SJCRH30 (cell line): ENCODE results near the gene ZNF445. TPM values are rescaled to one million over a fixed set of nuclear protein-coding genes. Genes with fewer than 3 reads are reported as not detected.
"Not testable (repeated sequence)": the region's sequence is repeated elsewhere in the genome, so short reads cannot be mapped to it uniquely, and the experiment has no call there.

ENCODE experiments used
- DNase-seq, 2 experiments: peaks; one replicate each; pipeline ENCODE4 v3.0.0-alpha.2; 2015 to 2020
- H3K27ac ChIP-seq: fragments of 250-450 bp; sonication (Bioruptor Pico); 2 replicates; pipeline ENCODE4 v1.5.1; 2020; ENCODE audit warnings: mild to moderate bottlenecking, moderate library complexity
- H3K27me3 ChIP-seq: fragments of 250-450 bp; sonication (Bioruptor Pico); 2 replicates; pipeline ENCODE4 v1.5.1; 2020; ENCODE audit warnings: mild to moderate bottlenecking, moderate library complexity
- H3K36me3 ChIP-seq: fragments of 250-450 bp; sonication (Bioruptor Pico); 2 replicates; pipeline ENCODE4 v1.5.1; 2020; ENCODE audit warnings: mild to moderate bottlenecking, moderate library complexity
- H3K4me1 ChIP-seq: fragments of 250-450 bp; sonication (Bioruptor Pico); 2 replicates; pipeline ENCODE4 v1.5.1; 2020; ENCODE audit warnings: mild to moderate bottlenecking, moderate library complexity
- H3K4me3 ChIP-seq: fragments of 250-450 bp; sonication (Bioruptor Pico); 2 replicates; pipeline ENCODE4 v1.5.1; 2020; ENCODE audit warnings: mild to moderate bottlenecking, moderate library complexity
- H3K9me3 ChIP-seq: fragments of 250-450 bp; sonication (Bioruptor Pico); replicated peaks from 2 replicates; pipeline ENCODE4 v1.5.1; 2020; ENCODE audit warnings: mild to moderate bottlenecking, moderate library complexity
- total RNA-seq: library from RNA; depleted of rRNA; stranded (reverse); fragments of >200 nt; shearing (Covaris generic); gene quantifications from 2 replicates; pipeline ENCODE4 v1.2.3, GENCODE V29; 2014

The ZNF445 gene
- total RNA-seq, 1 experiment from 2014 or later = 13.4 TPM

GRCh38 chr3:44464920-44465319, 12.6 kb downstream of the ZNF445 start:
- H3K4me3 ChIP-seq, H3K4me1 ChIP-seq, H3K27ac ChIP-seq, H3K27me3 ChIP-seq, H3K9me3 ChIP-seq, DNase-seq: not testable (repeated sequence)
- H3K36me3 ChIP-seq = peaks cover 46% of the 10 kb centered on the region

DNA sequence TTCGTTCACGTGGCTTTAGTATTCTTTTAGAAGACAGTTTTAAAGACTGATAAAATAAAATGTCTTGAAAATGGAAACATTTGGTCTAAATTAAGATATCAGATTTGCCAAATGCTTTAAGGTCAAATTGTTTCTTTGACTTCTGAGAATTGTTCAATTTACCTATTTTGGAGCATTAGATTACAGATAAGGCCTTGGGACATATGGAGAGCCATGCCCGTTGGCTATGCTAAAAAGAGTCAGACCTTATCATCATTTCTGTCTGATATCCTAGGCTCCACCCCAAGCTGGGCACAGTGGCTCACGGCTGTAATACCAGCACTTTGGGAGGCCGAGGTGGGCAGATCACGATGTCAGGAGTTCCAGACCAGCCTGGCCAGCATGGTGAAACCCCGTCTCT, 13.0 kb downstream of the ZNF445 start:
- Histone ChIP-seq H3K27me3 (no peaks in the 10 kb centered on the region), H3K36me3 (peaks cover 43% of the 10 kb centered on the region), H3K4me3 (no peak overlapping the region), H3K9me3 (no peaks in the 10 kb centered on the region), H3K4me1 (no peaks in the 10 kb centered on the region), H3K27ac (no peak overlapping the region)
- no peak for DNase-seq

- not testable (repeated sequence) for DNase-seq, H3K27ac ChIP-seq, H3K4me1 ChIP-seq, H3K27me3 ChIP-seq, H3K4me3 ChIP-seq, H3K9me3 ChIP-seq
- H3K36me3 ChIP-seq = peaks cover 75% of the 10 kb centered on the region
Observed at GRCh38 chr3:44460050-44460449, 17.4 kb downstream of the ZNF445 start.

DNA sequence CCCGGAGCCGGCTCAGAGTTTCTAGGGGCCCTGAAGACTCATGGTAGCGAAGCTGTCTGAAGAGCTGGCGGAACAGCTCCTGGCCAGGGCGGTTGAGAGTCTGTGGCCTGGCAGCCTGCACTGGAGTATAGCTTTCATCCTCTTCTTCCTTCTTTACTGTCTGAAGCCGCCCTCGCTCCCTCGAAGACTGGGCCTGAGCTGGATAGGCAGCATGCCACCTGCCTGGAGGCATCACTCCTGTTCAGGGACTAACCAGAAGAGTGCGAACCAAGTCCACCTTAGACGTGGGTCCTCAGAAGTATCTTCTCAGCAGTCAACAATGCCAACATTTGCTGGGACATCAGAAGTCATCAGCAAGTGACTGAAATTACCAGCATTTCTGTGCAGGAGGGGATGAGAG, 22.2 kb downstream of the ZNF445 start:
- no peak overlapping the region for H3K27ac ChIP-seq
- no peak for DNase-seq
- no peaks in the 10 kb centered on the region for H3K9me3 ChIP-seq
- H3K4me3 ChIP-seq = no peak overlapping the region
- H3K27me3 ChIP-seq = no peaks in the 10 kb centered on the region
- no peaks in the 10 kb centered on the region for H3K4me1 ChIP-seq
- H3K36me3 ChIP-seq = peaks cover 67% of the 10 kb centered on the region

GRCh38 chr3:44454258-44454657, 23.2 kb downstream of the ZNF445 start:
- H3K27ac ChIP-seq = no peak overlapping the region
- H3K9me3 ChIP-seq = no peaks in the 10 kb centered on the region
- no peak overlapping the region for H3K4me3 ChIP-seq
- no peaks in the 10 kb centered on the region for H3K27me3 ChIP-seq
- H3K4me1 ChIP-seq = no peaks in the 10 kb centered on the region
- peaks cover 77% of the 10 kb centered on the region for H3K36me3 ChIP-seq
- DNase-seq = no peak

- no peak for DNase-seq
- Histone ChIP-seq H3K27ac (no peak overlapping the region), H3K4me3 (no peak overlapping the region), H3K4me1 (no peaks in the 10 kb centered on the region), H3K9me3 (no peaks in the 10 kb centered on the region), H3K36me3 (peaks cover 81% of the 10 kb centered on the region), H3K27me3 (no peaks in the 10 kb centered on the region)
Observed at GRCh38 chr3:44451441-44451840, 26.0 kb downstream of the ZNF445 start.

DNA sequence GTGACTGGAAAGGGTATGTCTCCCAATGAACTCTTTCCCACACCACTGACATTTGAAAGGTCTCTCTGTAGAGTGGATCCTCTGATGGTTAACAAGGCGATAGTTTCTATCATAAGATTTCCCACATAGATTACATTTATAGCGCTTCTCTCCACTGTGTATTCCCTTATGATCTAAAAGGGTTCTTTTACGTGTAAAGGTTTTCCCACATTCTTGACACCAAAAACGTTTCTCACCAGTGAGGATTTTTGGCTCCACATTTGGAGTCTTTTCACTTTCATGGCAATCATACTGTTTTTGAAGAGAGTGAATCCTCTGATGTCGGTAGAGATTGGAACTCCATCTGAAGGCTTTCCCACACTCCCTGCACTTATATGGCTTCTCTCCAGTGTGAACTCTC, 30.5 kb downstream of the ZNF445 start:
- no peaks in the 10 kb centered on the region for H3K4me1 ChIP-seq
- H3K9me3 ChIP-seq = no peaks in the 10 kb centered on the region
- no peak overlapping the region for H3K4me3 ChIP-seq
- DNase-seq = no peak
- peaks cover 70% of the 10 kb centered on the region for H3K36me3 ChIP-seq
- H3K27me3 ChIP-seq = no peaks in the 10 kb centered on the region
- no peak overlapping the region for H3K27ac ChIP-seq

DNA sequence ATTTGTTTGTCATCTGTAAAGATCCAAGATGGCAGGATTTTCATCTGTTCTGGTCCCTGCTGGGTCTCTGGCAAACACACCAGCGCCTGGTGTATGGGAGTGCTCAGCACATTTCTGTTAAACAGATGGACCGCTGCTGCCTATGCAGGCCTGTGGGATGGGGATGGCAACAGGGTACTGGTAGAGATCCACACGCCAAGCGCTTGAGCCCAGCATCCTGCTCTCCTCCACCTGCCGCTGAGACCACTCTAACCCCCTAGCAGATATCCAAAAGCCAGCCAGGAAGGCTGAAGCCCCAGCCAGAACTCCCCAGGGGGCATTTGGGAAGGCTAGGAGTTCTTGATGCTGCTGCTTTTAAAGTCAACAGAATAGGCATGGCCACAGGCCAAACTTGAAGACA, 31.7 kb downstream of the ZNF445 start:
- H3K36me3 ChIP-seq = peaks cover 61% of the 10 kb centered on the region

GRCh38 chr3:44444896-44445691, 32.4 kb downstream of the ZNF445 start:
- no peak for DNase-seq
- H3K4me3 ChIP-seq = no peak overlapping the region
- no peaks in the 10 kb centered on the region for H3K4me1 ChIP-seq
- H3K9me3 ChIP-seq = no peaks in the 10 kb centered on the region
- peaks cover 54% of the 10 kb centered on the region for H3K36me3 ChIP-seq
- H3K27ac ChIP-seq = no peak overlapping the region
- no peaks in the 10 kb centered on the region for H3K27me3 ChIP-seq

More for the DNA sequence above, 31.7 kb downstream of the ZNF445 start:
- DNase-seq = no peak
- no peaks in the 10 kb centered on the region for H3K9me3 ChIP-seq
- H3K27ac ChIP-seq = no peak overlapping the region
- H3K27me3 ChIP-seq = no peaks in the 10 kb centered on the region
- no peaks in the 10 kb centered on the region for H3K4me1 ChIP-seq
- no peak overlapping the region for H3K4me3 ChIP-seq

GRCh38 chr3:44444437-44444836, 33.0 kb downstream of the ZNF445 start:
- H3K27me3 ChIP-seq = no peaks in the 10 kb centered on the region
- H3K27ac ChIP-seq = no peak overlapping the region
- no peaks in the 10 kb centered on the region for H3K9me3 ChIP-seq
- no peaks in the 10 kb centered on the region for H3K4me1 ChIP-seq
- peaks cover 48% of the 10 kb centered on the region for H3K36me3 ChIP-seq
- DNase-seq = no peak
- H3K4me3 ChIP-seq = no peak overlapping the region

GRCh38 chr3:44442596-44443309, 34.7 kb downstream of the ZNF445 start:
- Histone ChIP-seq H3K27ac (no peak overlapping the region), H3K4me3 (no peak overlapping the region), H3K4me1 (no peaks in the 10 kb centered on the region), H3K36me3 (peaks cover 31% of the 10 kb centered on the region), H3K27me3 (no peaks in the 10 kb centered on the region), H3K9me3 (no peaks in the 10 kb centered on the region)
- DNase-seq = no peak

DNA sequence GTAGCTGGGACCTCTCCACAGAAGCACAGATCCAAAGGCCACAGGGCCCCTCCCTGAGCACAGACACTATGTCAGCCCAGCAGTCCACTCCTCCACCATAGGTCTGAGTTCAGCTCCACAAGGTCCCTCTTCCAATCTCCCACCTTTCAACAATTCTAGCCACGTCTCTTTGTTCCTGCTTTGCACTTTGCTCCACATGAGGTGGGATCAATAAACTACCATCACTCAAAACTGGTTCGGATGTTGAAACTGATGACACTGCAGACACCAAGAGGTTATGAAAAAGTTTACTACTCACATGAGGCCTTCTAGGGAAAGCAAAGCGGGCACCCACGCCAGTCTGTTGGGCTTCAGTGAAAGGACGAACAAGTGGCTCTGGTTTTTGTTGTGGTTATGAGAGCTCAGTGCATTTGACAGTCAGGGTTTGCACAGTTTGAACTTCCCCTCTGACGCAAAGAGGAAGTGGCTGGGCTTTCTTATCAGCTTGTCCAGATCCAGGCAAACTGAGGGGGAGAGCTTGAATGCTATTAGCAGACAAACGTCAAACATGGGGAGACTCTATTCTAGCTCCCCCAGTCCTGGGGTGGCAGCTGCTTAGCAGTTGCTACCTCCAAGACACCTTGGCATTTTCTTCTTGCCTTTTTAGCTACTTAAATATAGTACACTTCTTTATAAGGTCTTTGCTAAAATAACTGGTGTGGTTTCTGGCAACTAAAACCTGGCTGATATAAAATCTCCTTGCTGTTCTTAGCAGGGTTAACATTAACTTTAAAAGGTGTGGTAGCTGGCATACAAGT, 37.8 kb downstream of the ZNF445 start:
- no peak for DNase-seq
- Histone ChIP-seq H3K36me3 (peaks cover 10% of the 10 kb centered on the region), H3K27ac (no peak overlapping the region), H3K27me3 (no peaks in the 10 kb centered on the region), H3K4me3 (no peak overlapping the region), H3K9me3 (no peaks in the 10 kb centered on the region), H3K4me1 (no peaks in the 10 kb centered on the region)

- H3K27ac ChIP-seq = no peak overlapping the region
- no peak overlapping the region for H3K4me3 ChIP-seq
- no peaks in the 10 kb centered on the region for H3K4me1 ChIP-seq
- no peak for DNase-seq
- no peaks in the 10 kb centered on the region for H3K9me3 ChIP-seq
- H3K27me3 ChIP-seq = no peaks in the 10 kb centered on the region
- peaks cover 4% of the 10 kb centered on the region for H3K36me3 ChIP-seq
Observed at GRCh38 chr3:44437800-44438199, 39.7 kb downstream of the ZNF445 start.

- Histone ChIP-seq H3K27me3 (no peaks in the 10 kb centered on the region), H3K36me3 (no peaks in the 10 kb centered on the region; the same call in 1 of the 2 replicates), H3K4me3 (no peak overlapping the region), H3K4me1 (no peaks in the 10 kb centered on the region), H3K9me3 (no peaks in the 10 kb centered on the region), H3K27ac (no peak overlapping the region)
- no peak for DNase-seq
Observed at GRCh38 chr3:44436181-44436580, 41.3 kb downstream of the ZNF445 start.
